ENCODE data around the gene CCL22.

Gene CCL22

GRCh38 chr16:57405097-57405496 lies 46.5 kb downstream of the CCL22 start:
- Histone ChIP-seq H3K4me3 (ENCODE audit: low read length) (no peak overlapping the region), H3K4me1 (ENCODE audit: control insufficient read depth, low read depth, low read length) (no peaks in the 10 kb centered on the region), H3K36me3 (ENCODE audit: control insufficient read depth, low read depth, low read length) (no peaks in the 10 kb centered on the region), H3K27ac (ENCODE audit: low read length) (no peak overlapping the region), H3K9ac (ENCODE audit: low read length) (no peak overlapping the region), H3K27me3 (ENCODE audit: control insufficient read depth, insufficient read depth, low read length) (no peaks in the 10 kb centered on the region), H3K9me3 (ENCODE audit: control insufficient read depth, low read depth, low read length) (no peaks in the 10 kb centered on the region)

GRCh38 chr16:57406881-57407280 lies 48.3 kb downstream of the CCL22 start:
- no peaks in the 10 kb centered on the region for H3K9me3 ChIP-seq (ENCODE audit: control insufficient read depth, low read depth, low read length)
- no peaks in the 10 kb centered on the region for H3K27me3 ChIP-seq (ENCODE audit: control insufficient read depth, insufficient read depth, low read length)
- no peaks in the 10 kb centered on the region for H3K36me3 ChIP-seq (ENCODE audit: control insufficient read depth, low read depth, low read length)
- no peak overlapping the region for H3K4me3 ChIP-seq (ENCODE audit: low read length)
- H3K9ac ChIP-seq (ENCODE audit: low read length), result no peak overlapping the region
- no peak overlapping the region for H3K27ac ChIP-seq (ENCODE audit: low read length)
- no peaks in the 10 kb centered on the region for H3K4me1 ChIP-seq (ENCODE audit: control insufficient read depth, low read depth, low read length)

- Histone ChIP-seq H3K27me3 (ENCODE audit: control insufficient read depth, insufficient read depth, low read length) (no peaks in the 10 kb centered on the region), H3K9ac (ENCODE audit: low read length) (no peak overlapping the region), H3K27ac (ENCODE audit: low read length) (no peak overlapping the region), H3K36me3 (ENCODE audit: control insufficient read depth, low read depth, low read length) (no peaks in the 10 kb centered on the region), H3K4me1 (ENCODE audit: control insufficient read depth, low read depth, low read length) (no peaks in the 10 kb centered on the region), H3K4me3 (ENCODE audit: low read length) (no peak overlapping the region), H3K9me3 (ENCODE audit: control insufficient read depth, low read depth, low read length) (no peaks in the 10 kb centered on the region)
Observed at GRCh38 chr16:57407521-57408353, 49.2 kb downstream of the CCL22 start.

GRCh38 chr16:57409065-57409464 lies 50.5 kb downstream of the CCL22 start:
- H3K27me3 ChIP-seq (ENCODE audit: control insufficient read depth, insufficient read depth, low read length), result no peaks in the 10 kb centered on the region
- H3K4me1 ChIP-seq (ENCODE audit: control insufficient read depth, low read depth, low read length), result no peaks in the 10 kb centered on the region
- no peak overlapping the region for H3K4me3 ChIP-seq (ENCODE audit: low read length)
- H3K36me3 ChIP-seq (ENCODE audit: control insufficient read depth, low read depth, low read length), result no peaks in the 10 kb centered on the region
- no peak overlapping the region for H3K27ac ChIP-seq (ENCODE audit: low read length)
- no peaks in the 10 kb centered on the region for H3K9me3 ChIP-seq (ENCODE audit: control insufficient read depth, low read depth, low read length)
- H3K9ac ChIP-seq (ENCODE audit: low read length), result no peak overlapping the region

- Histone ChIP-seq H3K27me3 (ENCODE audit: control insufficient read depth, insufficient read depth, low read length) (no peaks in the 10 kb centered on the region), H3K36me3 (ENCODE audit: control insufficient read depth, low read depth, low read length) (no peaks in the 10 kb centered on the region), H3K9me3 (ENCODE audit: control insufficient read depth, low read depth, low read length) (no peaks in the 10 kb centered on the region), H3K4me3 (ENCODE audit: low read length) (no peak overlapping the region), H3K27ac (ENCODE audit: low read length) (no peak overlapping the region), H3K4me1 (ENCODE audit: control insufficient read depth, low read depth, low read length) (no peaks in the 10 kb centered on the region), H3K9ac (ENCODE audit: low read length) (no peak overlapping the region)
Observed at GRCh38 chr16:57409870-57410587, 51.4 kb downstream of the CCL22 start.

GRCh38 chr16:57411362-57411976 lies 52.9 kb downstream of the CCL22 start:
- no peak overlapping the region for H3K27ac ChIP-seq (ENCODE audit: low read length)
- no peak overlapping the region for H3K9ac ChIP-seq (ENCODE audit: low read length)
- H3K27me3 ChIP-seq (ENCODE audit: control insufficient read depth, insufficient read depth, low read length), result no peaks in the 10 kb centered on the region
- H3K4me1 ChIP-seq (ENCODE audit: control insufficient read depth, low read depth, low read length), result no peaks in the 10 kb centered on the region
- no peaks in the 10 kb centered on the region for H3K9me3 ChIP-seq (ENCODE audit: control insufficient read depth, low read depth, low read length)
- H3K36me3 ChIP-seq (ENCODE audit: control insufficient read depth, low read depth, low read length), result no peaks in the 10 kb centered on the region
- no peak overlapping the region for H3K4me3 ChIP-seq (ENCODE audit: low read length)

GRCh38 chr16:57412584-57412983 lies 54.0 kb downstream of the CCL22 start:
- no peak overlapping the region for H3K4me3 ChIP-seq (ENCODE audit: low read length)
- H3K9me3 ChIP-seq (ENCODE audit: control insufficient read depth, low read depth, low read length), result no peaks in the 10 kb centered on the region
- H3K27me3 ChIP-seq (ENCODE audit: control insufficient read depth, insufficient read depth, low read length), result no peaks in the 10 kb centered on the region
- no peak overlapping the region for H3K9ac ChIP-seq (ENCODE audit: low read length)
- H3K4me1 ChIP-seq (ENCODE audit: control insufficient read depth, low read depth, low read length), result peaks cover 3% of the 10 kb centered on the region
- H3K27ac ChIP-seq (ENCODE audit: low read length), result no peak overlapping the region
- no peaks in the 10 kb centered on the region for H3K36me3 ChIP-seq (ENCODE audit: control insufficient read depth, low read depth, low read length)

GRCh38 chr16:57413301-57413730 lies 54.7 kb downstream of the CCL22 start:
- Histone ChIP-seq H3K36me3 (ENCODE audit: control insufficient read depth, low read depth, low read length) (no peaks in the 10 kb centered on the region), H3K27me3 (ENCODE audit: control insufficient read depth, insufficient read depth, low read length) (no peaks in the 10 kb centered on the region), H3K4me3 (ENCODE audit: low read length) (no peak overlapping the region), H3K27ac (ENCODE audit: low read length) (no peak overlapping the region), H3K4me1 (ENCODE audit: control insufficient read depth, low read depth, low read length) (peaks cover 3% of the 10 kb centered on the region), H3K9ac (ENCODE audit: low read length) (no peak overlapping the region), H3K9me3 (ENCODE audit: control insufficient read depth, low read depth, low read length) (no peaks in the 10 kb centered on the region)

GRCh38 chr16:57413733-57414132 lies 55.1 kb downstream of the CCL22 start:
- Histone ChIP-seq H3K9me3 (ENCODE audit: control insufficient read depth, low read depth, low read length) (no peaks in the 10 kb centered on the region), H3K27me3 (ENCODE audit: control insufficient read depth, insufficient read depth, low read length) (no peaks in the 10 kb centered on the region), H3K4me3 (ENCODE audit: low read length) (no peak overlapping the region), H3K27ac (ENCODE audit: low read length) (no peak overlapping the region), H3K36me3 (ENCODE audit: control insufficient read depth, low read depth, low read length) (no peaks in the 10 kb centered on the region), H3K4me1 (ENCODE audit: control insufficient read depth, low read depth, low read length) (peaks cover 6% of the 10 kb centered on the region), H3K9ac (ENCODE audit: low read length) (no peak overlapping the region)

Measured in iPS-18a (cell line).